GM19452 (cell line): Measurements from ENCODE around the gene HLCS.
"Not testable (repeated sequence)": the region's sequence is repeated elsewhere in the genome, so short reads cannot be mapped to it uniquely, and the experiment has no call there.

Experiments used
- ATAC-seq: cut with Tn5 transposase; IDR thresholded peaks from one replicate; pipeline ENCODE4 v1.9.1; 2021; ENCODE audit not compliant: unreplicated experiment

Gene HLCS

GRCh38 chr21:36959020-36959835 lies 7.2 kb downstream of the HLCS start:
- ATAC-seq, result no peak

GRCh38 chr21:36955783-36956182 lies 10.7 kb downstream of the HLCS start:
- ATAC-seq, result no peak

GRCh38 chr21:36952331-36952730 lies 14.1 kb downstream of the HLCS start:
- ATAC-seq, result not testable (repeated sequence)

GRCh38 chr21:36949171-36950141 lies 17.0 kb downstream of the HLCS start:
- no peak for ATAC-seq

GRCh38 chr21:36948686-36949085 lies 17.8 kb downstream of the HLCS start:
- ATAC-seq, result no peak

- ATAC-seq, result no peak
Measured at GRCh38 chr21:36946949-36947356, 19.5 kb downstream of the HLCS start.

GRCh38 chr21:36945496-36946138 lies 20.9 kb downstream of the HLCS start:
- no peak for ATAC-seq

- no peak for ATAC-seq
Measured at GRCh38 chr21:36936361-36937135, 29.9 kb downstream of the HLCS start.

GRCh38 chr21:36934864-36935420 lies 31.5 kb downstream of the HLCS start:
- ATAC-seq, result no peak

GRCh38 chr21:36932161-36932816 lies 34.2 kb downstream of the HLCS start:
- ATAC-seq, result no peak

- no peak for ATAC-seq
Measured at GRCh38 chr21:36929622-36930021, 36.8 kb downstream of the HLCS start.

GRCh38 chr21:36928960-36929359 lies 37.5 kb downstream of the HLCS start:
- no peak for ATAC-seq

- ATAC-seq, result no peak
Measured at GRCh38 chr21:36927719-36928117, 38.8 kb downstream of the HLCS start.

GRCh38 chr21:36926989-36927718 lies 39.3 kb downstream of the HLCS start:
- no peak for ATAC-seq

GRCh38 chr21:36923270-36923669 lies 43.2 kb downstream of the HLCS start:
- no peak for ATAC-seq

- ATAC-seq, result no peak
Measured at GRCh38 chr21:36922861-36923260, 43.6 kb downstream of the HLCS start.

GRCh38 chr21:36918291-36918690 lies 48.2 kb downstream of the HLCS start:
- ATAC-seq, result no peak

GRCh38 chr21:36917471-36918158 lies 48.9 kb downstream of the HLCS start:
- ATAC-seq, result no peak
